HG03066 (cell line): ENCODE measurements around the gene TACC3.
"Not testable (repeated sequence)": the region's sequence is repeated elsewhere in the genome, so short reads cannot be mapped to it uniquely, and the experiment has no call there.

ENCODE experiments used
- ATAC-seq: cut with Tn5 transposase; IDR thresholded peaks from one replicate; pipeline ENCODE4 v1.9.1; 2021; ENCODE audit warnings: low read depth; ENCODE audit not compliant: unreplicated experiment

The TACC3 gene

DNA sequence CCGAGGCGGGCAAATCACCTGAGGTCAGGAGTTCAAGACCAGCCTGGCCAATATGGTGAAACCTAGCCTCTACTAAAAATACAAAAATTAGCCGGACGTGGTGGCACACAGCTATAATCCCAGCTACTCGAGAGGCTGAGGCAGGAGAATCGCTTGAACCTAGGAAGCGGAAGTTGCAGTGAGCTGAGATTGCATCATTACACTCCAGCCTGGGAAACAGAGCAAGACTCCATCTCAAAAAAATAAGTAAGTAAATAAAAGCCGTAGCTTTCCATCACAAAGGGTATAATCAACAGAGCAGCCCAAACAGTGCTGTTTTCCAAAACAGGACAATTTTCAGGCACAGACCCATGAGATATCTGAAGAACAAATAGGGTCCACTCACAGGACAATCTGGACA lies 19.6 kb upstream of the TACC3 start:
- not testable (repeated sequence) for ATAC-seq

GRCh38 chr4:1703867-1704266 lies 17.5 kb upstream of the TACC3 start:
- ATAC-seq = no peak

- ATAC-seq = no peak
Measured at GRCh38 chr4:1705732-1706131, 15.6 kb upstream of the TACC3 start.

DNA sequence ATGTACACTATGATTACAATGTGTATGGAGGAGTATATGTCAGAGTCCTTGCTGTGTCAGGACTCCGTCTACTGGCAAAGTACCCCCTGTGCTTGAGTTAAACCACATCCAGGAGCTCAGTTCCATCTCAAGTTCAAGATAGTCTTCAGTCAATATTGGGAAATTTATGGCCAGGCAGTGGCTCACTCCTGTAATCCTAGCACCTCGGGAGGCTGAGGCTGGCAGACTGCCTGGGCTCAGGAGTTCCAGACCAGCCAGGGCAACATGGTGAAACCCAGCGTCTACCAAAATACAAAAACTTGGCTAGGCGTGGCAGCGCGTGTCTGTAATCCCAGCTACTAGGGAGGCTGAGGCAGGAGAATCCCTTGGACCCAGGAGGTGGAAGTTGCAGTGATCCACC lies 15.0 kb upstream of the TACC3 start:
- no peak for ATAC-seq

GRCh38 chr4:1708581-1708980 lies 12.7 kb upstream of the TACC3 start:
- no peak for ATAC-seq

GRCh38 chr4:1711055-1711570 lies 10.2 kb upstream of the TACC3 start:
- no peak for ATAC-seq

DNA sequence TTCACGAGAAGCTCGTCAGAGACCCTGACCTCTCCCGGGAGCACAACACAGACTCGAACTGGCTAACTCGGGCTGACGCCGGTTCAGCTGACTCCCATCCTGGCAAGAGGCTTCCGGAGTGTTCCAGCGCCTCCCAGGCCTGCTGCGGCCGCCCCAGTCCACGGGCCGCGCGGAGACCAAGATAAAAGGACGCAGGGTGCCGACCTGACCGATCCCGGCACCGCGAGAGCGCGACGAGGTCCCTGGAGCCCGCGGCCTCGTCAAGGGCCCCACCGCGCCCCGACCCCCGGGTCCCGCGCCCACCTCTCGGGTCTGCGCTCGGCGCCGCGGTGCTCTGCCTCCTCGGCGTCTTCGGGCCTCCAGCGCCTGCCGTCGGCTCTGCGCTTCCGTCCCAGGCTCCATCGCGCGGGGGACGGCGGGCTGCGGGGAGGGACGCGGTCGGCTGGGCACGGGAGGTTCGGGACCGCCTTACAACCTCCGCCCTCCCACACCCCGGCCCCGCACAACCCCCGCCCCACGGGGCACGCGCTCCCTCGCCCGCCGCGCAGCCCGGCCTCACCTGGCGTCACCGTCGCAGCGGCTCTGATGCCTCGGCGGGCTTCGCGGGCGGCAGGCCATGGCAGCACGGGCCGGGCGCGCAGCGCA lies 9.6 kb upstream of the TACC3 start:
- ATAC-seq = peak; percentile 4

GRCh38 chr4:1712216-1713002 lies 8.9 kb upstream of the TACC3 start, which contains the start of gene SLBP:
Gene SLBP, minus strand, starts transcription at chr4:1712319. Its CDS starts 131 bp downstream, at chr4:1712188.
- ATAC-seq = peak; percentile 67

DNA sequence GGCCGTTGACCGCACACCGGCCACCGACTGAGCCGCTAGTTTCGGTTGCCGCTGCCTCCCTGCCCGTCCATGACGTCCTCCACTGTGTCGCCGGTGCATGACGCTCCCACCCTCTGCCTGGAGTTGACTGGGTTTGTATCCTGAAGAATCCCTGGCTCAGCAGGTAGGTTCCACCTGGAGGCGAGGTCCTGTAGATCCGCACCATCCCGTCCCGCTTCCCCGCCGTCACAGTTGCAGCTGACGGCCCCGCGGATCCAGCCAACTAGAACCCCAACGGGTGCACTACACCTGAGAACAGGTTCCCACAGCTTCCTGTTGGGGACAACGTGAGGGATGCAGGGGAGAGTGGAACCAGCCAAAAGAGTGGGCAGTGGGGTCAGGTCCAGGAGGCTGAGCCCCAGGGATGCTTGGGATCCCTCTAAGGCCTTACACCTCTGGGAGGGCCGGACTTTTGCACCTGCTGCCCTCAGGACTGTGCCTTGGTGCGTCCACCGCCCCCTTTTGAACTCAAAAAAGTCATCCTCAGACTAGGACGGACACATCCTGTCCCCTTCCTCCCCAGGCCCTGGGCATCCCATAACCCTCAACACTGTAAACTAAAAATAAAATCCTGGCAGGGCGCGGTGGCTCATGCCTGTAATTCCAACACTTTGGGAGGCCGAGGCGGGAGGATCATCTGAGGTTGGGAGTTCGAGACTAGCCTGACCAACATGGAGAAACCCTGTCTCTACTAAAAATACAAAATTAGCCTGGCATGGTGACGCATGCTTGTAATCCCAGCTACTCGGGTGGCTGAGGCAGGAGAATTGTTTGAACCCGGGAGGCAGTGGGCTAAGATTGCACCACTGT lies 8.1 kb upstream of the TACC3 start:
- peak; percentile 3 for ATAC-seq

DNA sequence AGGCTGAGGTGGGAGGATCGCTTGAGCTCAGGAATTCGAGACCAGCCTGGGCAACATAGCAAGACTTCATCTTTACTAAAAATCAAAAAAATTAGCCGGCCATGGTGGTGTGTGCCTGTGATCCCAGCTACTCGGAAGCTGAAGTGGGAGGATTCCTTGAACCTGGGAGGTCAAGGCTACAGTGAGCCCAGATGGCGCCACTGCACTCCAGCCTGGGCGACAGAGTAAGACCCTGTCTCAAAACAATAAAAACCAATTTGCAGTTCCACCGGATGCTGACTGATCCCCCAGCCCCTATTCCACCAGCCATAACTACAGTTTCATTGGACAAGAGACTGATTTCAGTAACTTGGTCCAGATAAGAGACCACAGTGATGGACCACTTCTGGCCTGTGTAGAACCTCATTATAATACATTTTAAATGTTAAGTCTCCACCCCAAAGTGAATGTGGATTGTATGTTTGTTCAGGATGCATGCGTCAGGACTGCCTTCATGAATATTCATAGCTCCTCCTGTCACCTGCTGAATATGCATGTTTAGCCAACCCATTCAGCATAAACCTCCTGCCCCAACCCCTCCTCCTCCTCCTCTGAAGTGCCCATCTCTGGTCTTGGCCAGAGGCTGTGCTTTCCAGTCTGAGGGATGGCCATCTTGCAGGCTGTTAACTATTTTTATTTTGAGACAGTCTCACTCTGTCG lies 6.9 kb upstream of the TACC3 start:
- ATAC-seq = no peak

GRCh38 chr4:1715002-1715758 lies 6.1 kb upstream of the TACC3 start:
- no peak for ATAC-seq

- no peak for ATAC-seq
Measured at GRCh38 chr4:1716065-1716945, 5.0 kb upstream of the TACC3 start.

- no peak for ATAC-seq
Measured at GRCh38 chr4:1717129-1718094, 3.9 kb upstream of the TACC3 start.

DNA sequence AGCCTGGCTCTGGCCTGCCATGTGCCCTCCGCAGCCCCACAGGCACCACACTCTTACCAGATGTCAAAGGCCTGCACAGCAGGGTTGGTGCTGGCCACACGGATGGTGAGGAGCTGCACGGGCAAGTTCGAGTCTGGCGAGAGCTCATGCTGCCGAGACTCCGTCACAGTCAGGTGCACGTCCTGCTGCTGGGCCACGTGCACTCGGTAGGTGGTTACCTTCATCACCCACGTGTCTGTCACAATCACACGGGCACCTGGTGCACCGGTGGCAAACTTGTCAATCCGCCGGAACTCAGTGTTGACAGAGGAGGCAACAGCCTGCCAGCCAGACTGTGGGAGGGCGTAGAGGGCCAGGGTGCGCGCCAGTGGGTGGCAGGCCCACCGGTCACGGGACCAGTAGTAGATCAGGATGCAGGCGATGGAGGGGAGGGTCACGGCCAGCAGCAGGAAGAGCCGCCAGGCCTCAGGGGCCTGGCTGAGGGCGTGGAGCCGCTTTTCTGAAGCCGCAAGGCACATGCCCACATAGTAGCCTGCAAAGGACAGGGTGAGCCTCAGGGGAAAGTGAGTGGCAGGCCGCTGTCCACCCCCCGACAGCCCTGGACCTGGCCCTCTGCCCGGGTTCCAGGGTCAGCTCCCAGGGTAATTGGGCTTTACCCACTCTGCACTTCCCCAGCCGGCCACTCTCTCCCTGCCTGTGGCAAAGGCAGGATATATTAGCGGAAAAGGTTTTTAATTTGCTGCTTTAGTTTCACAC lies 3.0 kb upstream of the TACC3 start:
- ATAC-seq = no peak

DNA sequence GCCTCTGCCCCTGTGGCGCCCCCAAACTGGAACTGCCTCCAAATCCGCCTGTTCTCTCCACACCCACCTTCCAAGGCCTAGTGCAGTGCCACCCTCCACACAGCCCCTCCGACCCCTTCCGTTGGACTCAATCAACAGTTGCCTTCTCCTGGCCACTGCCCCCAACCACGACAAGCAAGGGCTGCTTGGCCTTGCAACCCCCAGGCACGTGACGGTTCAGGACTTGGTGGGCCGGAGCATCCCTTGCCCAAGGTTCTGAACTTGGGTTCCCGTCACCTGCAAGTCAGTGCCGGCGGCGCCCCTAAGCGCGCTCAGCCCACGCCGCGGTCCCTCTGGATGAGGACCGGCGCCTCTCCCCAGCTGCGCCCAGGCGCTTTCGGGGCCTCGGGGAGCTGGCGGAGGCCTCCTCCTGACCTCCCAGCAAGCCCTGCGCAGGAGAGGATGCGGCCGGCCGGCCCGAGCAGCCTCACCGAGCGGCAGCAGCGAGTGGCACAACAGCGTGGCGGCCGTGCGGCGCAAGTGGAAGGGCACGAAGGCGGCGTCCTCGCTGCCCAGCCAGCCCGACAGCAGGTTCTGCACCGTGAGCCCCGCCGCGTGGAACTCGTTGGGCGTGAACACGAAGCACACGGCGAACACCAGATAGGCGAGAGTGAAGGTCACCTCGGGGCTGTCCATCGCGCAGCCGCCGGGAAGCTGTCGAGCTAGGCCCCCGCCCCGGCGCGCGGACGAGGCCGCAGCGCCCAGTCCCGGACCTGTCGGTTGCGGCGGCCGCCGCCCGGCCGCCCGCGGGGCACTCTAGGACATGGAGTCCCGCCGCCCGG lies 948 bp upstream of the TACC3 start:
- ATAC-seq = peak; percentile 19
